Caco-2 (cell line): Measurements from ENCODE around the gene VNN1. TPM values are rescaled to one million over a fixed set of nuclear protein-coding genes. Genes with fewer than 3 reads are reported as not detected.

ENCODE experiments used
- BruUV-seq: library from RNA; stranded (reverse); fragments of 400-500 nt; replicated peaks from 2 replicates; lab custom pipeline; 2021; lab: Mats Ljungman, UMichigan
- CTCF ChIA-PET: fragments of 300-600 bp; sonication (Branson Sonifier 250); formaldehyde crosslinking; loops from one replicate; lab custom pipeline; 2022; ENCODE audit warnings: antibody characterized with exemption; lab: Charles Lee
- POLR2A ChIA-PET: fragments of 300-600 bp; sonication (Branson Sonifier 250); formaldehyde crosslinking; loops from one replicate; lab custom pipeline; 2022; ENCODE audit warnings: antibody characterized with exemption; lab: Charles Lee
- DNase-seq, 2 experiments: peaks; one replicate each; pipeline versions ENCODE4 v3.0.0 to v3.0.0-alpha.2; 2020 to 2022
- H3K27me3 ChIP-seq: replicated peaks from 2 replicates; pipeline ENCODE4 v1.6.0; 2011; ENCODE audit warnings: low read length; ENCODE audit not compliant: control insufficient read depth, insufficient read depth
- H3K36me3 ChIP-seq: 2 replicates; pipeline ENCODE4 v1.5.1; 2011; ENCODE audit warnings: low read length; ENCODE audit not compliant: control insufficient read depth, insufficient read depth
- H3K4me1 ChIP-seq: fragments of 250-450 bp; sonication (Bioruptor Pico); 2 replicates; pipeline ENCODE4 v1.5.1; 2020; ENCODE audit warnings: mild to moderate bottlenecking
- H3K4me3 ChIP-seq: 2 replicates; pipeline ENCODE4 v1.5.1; 2011; ENCODE audit warnings: low read depth, mild to moderate bottlenecking, control low read depth, low read length
- H3K9me3 ChIP-seq: fragments of 250-450 bp; sonication (Bioruptor Pico); 2 replicates; pipeline ENCODE4 v1.5.1; 2020; ENCODE audit warnings: mild to moderate bottlenecking, moderate library complexity
- H3K27ac Mint-ChIP-seq: one replicate; pipeline ENCODE4 v1.8.0; 2022; ENCODE audit warnings: mixed read lengths; ENCODE audit not compliant: unreplicated experiment
- H3K27me3 Mint-ChIP-seq: one replicate; pipeline ENCODE4 v1.8.0; 2022; ENCODE audit warnings: mixed read lengths; ENCODE audit not compliant: insufficient read depth, unreplicated experiment
- H3K36me3 Mint-ChIP-seq: one replicate; pipeline ENCODE4 v1.8.0; 2022; ENCODE audit warnings: mild to moderate bottlenecking, mixed read lengths; ENCODE audit not compliant: insufficient read depth, unreplicated experiment
- H3K4me1 Mint-ChIP-seq: one replicate; pipeline ENCODE4 v1.8.0; 2022; ENCODE audit warnings: low read depth, mixed read lengths; ENCODE audit not compliant: unreplicated experiment
- H3K4me3 Mint-ChIP-seq: one replicate; pipeline ENCODE4 v1.8.0; 2022; ENCODE audit warnings: mild to moderate bottlenecking, moderate library complexity, mixed read lengths; ENCODE audit not compliant: unreplicated experiment
- H3K9me3 Mint-ChIP-seq: one replicate; pipeline ENCODE4 v1.8.0; 2022; ENCODE audit warnings: mixed read lengths; ENCODE audit not compliant: unreplicated experiment
- CTCF ChIP-seq, 2 experiments: fragments of 200-600 bp in 1 of 2; IDR thresholded peaks; 1 replicate in 1 of 2; 2 replicates in 1 of 2; pipeline versions ENCODE4 v1.5.1 to v1.8.0; 2011 to 2022; ENCODE audit warnings: antibody characterized with exemption in 1 of 2, control low read depth in 1 of 2, inconsistent platforms in 1 of 2, low read depth in 1 of 2, low read length in 1 of 2, mild to moderate bottlenecking in 1 of 2, moderate library complexity in 1 of 2; ENCODE audit not compliant: insufficient read depth in 1 of 2, severe bottlenecking in 1 of 2, unreplicated experiment in 1 of 2
- intact Hi-C: fragments of 100-400 bp; cut with micrococcal nuclease; formaldehyde crosslinking; loops from one replicate; pipeline ENCODE4 v1.10.0; 2022; ENCODE audit not compliant: unreplicated experiment
- total RNA-seq: library from RNA; stranded (reverse); gene quantifications from 2 replicates; pipeline ENCODE4 v1.2.3, GENCODE V29; 2022

VNN1 gene
- total RNA-seq, 1 experiment from 2014 or later: not detected

- H3K36me3 ChIP-seq: no peaks in the 10 kb centered on the region
- Mint-ChIP-seq H3K27me3 (peaks cover 14% of the 10 kb centered on the region), H3K27ac (no peak overlapping the region), H3K36me3 (no peaks in the 10 kb centered on the region), H3K4me3 (no peak overlapping the region), H3K9me3 (peaks cover 21% of the 10 kb centered on the region), H3K4me1 (no peaks in the 10 kb centered on the region)
- H3K4me1 ChIP-seq: no peaks in the 10 kb centered on the region
- intact Hi-C loops: no loop called here
- no peak overlapping the region for H3K4me3 ChIP-seq
- no TSS peak for BruUV-seq
- H3K27me3 ChIP-seq: no peaks in the 10 kb centered on the region
- ChIA-PET POLR2A (no interaction called here), CTCF (interaction anchor here (0.6 kb wide), 1 partner anchor 324 kb away, joined by 4 read pairs; no protein-coding TSS in a partner anchor)
- no peak for TF ChIP-seq CTCF (IDR thresholded peaks at IDR 0.05; ENCODE audit: insufficient read depth in 1 of 2, low read depth in 1 of 2, low read length in 1 of 2, severe bottlenecking in 1 of 2, unreplicated experiment in 1 of 2)
- no peak for DNase-seq
- H3K9me3 ChIP-seq: no peaks in the 10 kb centered on the region
Measured at GRCh38 chr6:132741281-132741680, 27.4 kb upstream of the VNN1 start.

DNA sequence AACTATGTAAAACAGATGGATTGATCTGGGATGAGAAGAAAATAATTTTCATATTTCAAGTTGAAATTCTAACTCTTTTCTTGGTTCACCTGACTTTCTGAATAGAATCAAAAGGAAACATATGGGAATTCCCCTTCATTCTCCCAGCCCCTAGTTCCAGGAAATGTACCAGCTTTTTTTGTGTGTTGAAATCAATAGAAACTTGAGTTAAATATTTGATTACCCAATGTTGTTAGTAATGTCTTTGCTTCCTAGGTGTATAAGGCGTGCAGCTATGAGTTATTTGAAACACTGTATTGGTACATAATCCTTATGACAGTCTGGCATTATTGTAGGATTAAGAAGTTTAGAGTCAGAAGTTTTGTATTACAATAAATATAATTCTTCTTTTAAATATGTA, 22.4 kb upstream of the VNN1 start:
- Mint-ChIP-seq H3K36me3 (no peaks in the 10 kb centered on the region), H3K4me3 (no peak overlapping the region), H3K9me3 (peaks cover 21% of the 10 kb centered on the region), H3K27me3 (peaks cover 14% of the 10 kb centered on the region), H3K27ac (no peak overlapping the region), H3K4me1 (no peaks in the 10 kb centered on the region)
- intact Hi-C loops: no loop called here
- Histone ChIP-seq H3K27me3 (no peaks in the 10 kb centered on the region), H3K4me3 (no peak overlapping the region), H3K36me3 (no peaks in the 10 kb centered on the region), H3K9me3 (no peaks in the 10 kb centered on the region), H3K4me1 (no peaks in the 10 kb centered on the region)
- DNase-seq: no peak
- no peak for TF ChIP-seq CTCF (IDR thresholded peaks at IDR 0.05; ENCODE audit: insufficient read depth in 1 of 2, low read depth in 1 of 2, low read length in 1 of 2, severe bottlenecking in 1 of 2, unreplicated experiment in 1 of 2)
- BruUV-seq: no TSS peak
- ChIA-PET CTCF (interaction anchor here (0.5 kb wide), 1 partner anchor 62 kb away, joined by 5 read pairs; the partner anchor contains the start of gene SLC18B1), POLR2A (no interaction called here)

DNA sequence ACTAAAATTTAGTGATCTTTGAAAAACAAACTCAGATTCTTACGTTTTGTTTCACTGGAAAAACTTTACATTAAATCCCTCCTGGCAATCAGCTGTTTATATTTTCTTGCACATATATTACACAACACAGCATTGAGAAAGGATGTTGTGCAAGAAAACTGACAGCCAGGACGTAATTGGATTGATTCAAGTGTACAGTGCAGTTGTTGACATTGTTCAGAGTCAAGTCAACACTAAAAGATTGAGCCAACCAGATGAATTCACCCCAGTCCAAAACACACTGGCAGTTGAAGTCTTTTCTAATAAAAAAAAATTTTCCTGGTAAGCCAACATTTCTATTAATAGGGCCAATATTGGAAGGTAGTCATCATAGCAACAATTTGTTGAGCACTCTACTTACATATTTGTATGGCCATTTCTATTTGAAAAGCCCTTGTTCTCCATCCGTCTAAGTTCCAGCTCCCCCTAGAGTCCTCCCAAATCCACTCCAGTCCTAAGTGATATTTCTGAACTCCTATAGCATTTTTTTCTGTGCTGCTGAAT, 20.9 kb upstream of the VNN1 start:
- DNase-seq: peak in 1 of 2 experiments; percentile 16
- Mint-ChIP-seq H3K9me3 (peaks cover 18% of the 10 kb centered on the region), H3K4me3 (no peak overlapping the region), H3K4me1 (no peaks in the 10 kb centered on the region), H3K27ac (no peak overlapping the region), H3K27me3 (peaks cover 12% of the 10 kb centered on the region), H3K36me3 (no peaks in the 10 kb centered on the region)
- BruUV-seq: no TSS peak
- Histone ChIP-seq H3K4me3 (no peak overlapping the region), H3K36me3 (no peaks in the 10 kb centered on the region), H3K9me3 (no peaks in the 10 kb centered on the region), H3K27me3 (no peaks in the 10 kb centered on the region), H3K4me1 (no peaks in the 10 kb centered on the region)
- ChIA-PET CTCF (no interaction called here), POLR2A (no interaction called here)
- intact Hi-C loops: no loop called here
- peak; percentile 10 to 41 for TF ChIP-seq CTCF (IDR thresholded peaks at IDR 0.05; ENCODE audit: insufficient read depth in 1 of 2, low read depth in 1 of 2, low read length in 1 of 2, severe bottlenecking in 1 of 2, unreplicated experiment in 1 of 2)
